Erythroblast (primary cell): ENCODE results near the gene RPL10A.

Source experiments
- GATA1 ChIP-seq: IDR thresholded peaks from 2 replicates; pipeline ENCODE4 v1.6.1; 2011; ENCODE audit warnings: low read depth, mild to moderate bottlenecking, control low read depth, low read length, moderate library complexity
- POLR2A ChIP-seq: IDR thresholded peaks from 2 replicates; pipeline ENCODE4 v1.6.1; 2011; ENCODE audit warnings: mild to moderate bottlenecking, low read length

DNA sequence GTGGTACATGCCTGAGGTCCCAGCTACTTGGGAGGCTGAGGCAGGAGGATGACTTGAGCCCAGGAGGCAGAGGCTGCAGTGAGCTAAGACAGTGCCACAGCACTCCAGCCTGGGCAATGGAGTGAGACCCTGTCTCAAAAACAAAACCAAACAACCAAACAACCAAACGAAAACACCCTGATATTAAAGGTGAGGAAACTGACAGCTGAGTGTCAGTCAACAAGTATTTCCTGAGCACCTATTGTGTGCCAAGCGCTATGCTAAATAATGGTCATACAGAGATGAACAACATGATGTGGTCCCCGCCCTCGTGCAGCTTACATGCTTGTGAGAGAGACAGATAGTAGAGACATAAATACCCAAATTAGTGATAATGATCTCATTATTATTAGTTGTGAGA is 46.4 kb downstream of the RPL10A start:
- no peak for TF ChIP-seq POLR2A
- TF ChIP-seq GATA1: no peak
